PC-9 (cell line): Measurements from ENCODE around the gene ZNF407.

Source experiments
- EZH2 ChIP-seq: fragments of 200-600 bp; sonication (generic); IDR thresholded peaks from 2 replicates; pipeline ENCODE4 v1.8.0; 2017; ENCODE audit warnings: antibody characterized with exemption, low read depth
- TF ChIP-seq, protein P1 (sequence below): fragments of 200-600 bp; sonication (generic); conservative IDR thresholded peaks from 2 replicates; pipeline ENCODE4 v1.6.1; 2017; ENCODE audit warnings: mixed run types, antibody characterized with exemption, mild to moderate bottlenecking, moderate library complexity

GRCh38 chr18:74899554-74899953 lies 301.9 kb downstream of the ZNF407 start:
- TF ChIP-seq, protein P1, sequence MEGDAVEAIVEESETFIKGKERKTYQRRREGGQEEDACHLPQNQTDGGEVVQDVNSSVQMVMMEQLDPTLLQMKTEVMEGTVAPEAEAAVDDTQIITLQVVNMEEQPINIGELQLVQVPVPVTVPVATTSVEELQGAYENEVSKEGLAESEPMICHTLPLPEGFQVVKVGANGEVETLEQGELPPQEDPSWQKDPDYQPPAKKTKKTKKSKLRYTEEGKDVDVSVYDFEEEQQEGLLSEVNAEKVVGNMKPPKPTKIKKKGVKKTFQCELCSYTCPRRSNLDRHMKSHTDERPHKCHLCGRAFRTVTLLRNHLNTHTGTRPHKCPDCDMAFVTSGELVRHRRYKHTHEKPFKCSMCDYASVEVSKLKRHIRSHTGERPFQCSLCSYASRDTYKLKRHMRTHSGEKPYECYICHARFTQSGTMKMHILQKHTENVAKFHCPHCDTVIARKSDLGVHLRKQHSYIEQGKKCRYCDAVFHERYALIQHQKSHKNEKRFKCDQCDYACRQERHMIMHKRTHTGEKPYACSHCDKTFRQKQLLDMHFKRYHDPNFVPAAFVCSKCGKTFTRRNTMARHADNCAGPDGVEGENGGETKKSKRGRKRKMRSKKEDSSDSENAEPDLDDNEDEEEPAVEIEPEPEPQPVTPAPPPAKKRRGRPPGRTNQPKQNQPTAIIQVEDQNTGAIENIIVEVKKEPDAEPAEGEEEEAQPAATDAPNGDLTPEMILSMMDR, result no peak
- TF ChIP-seq EZH2, result no peak
